Thoracic aorta (tissue), 2 donors: ENCODE data around the gene LIN7C. TPM values are rescaled to one million over a fixed set of nuclear protein-coding genes. Genes with fewer than 3 reads are reported as not detected.
A peak's percentile ranks its signal among the peaks of the same experiment; 100 is the strongest.

Experiments used
- ATAC-seq: fragments of 150-250 bp; one replicate; pipeline ENCODE4 v1.8.0; 2017; ENCODE audit warnings: low read depth; ENCODE audit not compliant: insufficient number of reproducible peaks, low FRiP score
- DNase-seq: peaks from one replicate; pipeline ENCODE4 v3.0.0-alpha.2; 2020; ENCODE audit warnings: low spot score
- H3K27ac ChIP-seq, 2 donors: fragments of 200-600 bp; sonication (generic); 1 replicate in 1 of 2; 2 replicates in 1 of 2; pipeline ENCODE4 v1.5.1; 2016; ENCODE audit warnings: mild to moderate bottlenecking in 2 of 2, moderate library complexity in 2 of 2
- H3K27me3 ChIP-seq: fragments of 200-600 bp; sonication (generic); replicated peaks from 2 replicates; pipeline ENCODE4 v1.6.0; 2016; ENCODE audit warnings: mild to moderate bottlenecking; ENCODE audit not compliant: insufficient read depth
- H3K36me3 ChIP-seq: fragments of 200-600 bp; sonication (generic); one replicate; pipeline ENCODE4 v1.5.1; 2016
- H3K4me1 ChIP-seq, 2 donors: fragments of 200-600 bp; sonication (generic); 1 replicate in 1 of 2; 2 replicates in 1 of 2; pipeline versions ENCODE4 v1.5.1 to v1.6.0; 2016; ENCODE audit warnings: low read depth in 2 of 2, mild to moderate bottlenecking in 1 of 2; ENCODE audit not compliant: control insufficient read depth in 1 of 2
- H3K4me3 ChIP-seq: fragments of 200-600 bp; sonication (generic); 2 replicates; pipeline ENCODE4 v1.5.1; 2016; ENCODE audit warnings: mild to moderate bottlenecking
- H3K9me3 ChIP-seq: fragments of 200-600 bp; sonication (generic); 2 replicates; pipeline ENCODE4 v1.5.1; 2016
- total RNA-seq, 2 donors: library from RNA; depleted of rRNA; stranded (reverse); fragments of >200 nt; gene quantifications; one replicate each; pipeline versions ENCODE4 v1.1.0 to v1.2.3, GENCODE V29; 2016
- TF ChIP-seq, protein P1 (sequence below): fragments of 200-600 bp; sonication (generic); IDR thresholded peaks from one replicate; pipeline ENCODE4 v1.5.1; 2019; ENCODE audit warnings: antibody characterized with exemption

The LIN7C gene
- total RNA-seq, 2 donors from 2014 or later: 26.9 to 51.3 TPM

GRCh38 chr11:27512238-27512637 lies 5.7 kb upstream of the LIN7C start:
- Histone ChIP-seq H3K9me3 (no peaks in the 10 kb centered on the region), H3K27me3 (no peaks in the 10 kb centered on the region), H3K36me3 (no peaks in the 10 kb centered on the region), H3K4me3 (no peak overlapping the region), H3K4me1 (peaks cover 7 to 26% of the 10 kb centered on the region in 2 donors), H3K27ac (no peak overlapping the region)
- DNase-seq (no peak), ATAC-seq (no peak)
- TF ChIP-seq, protein P1, sequence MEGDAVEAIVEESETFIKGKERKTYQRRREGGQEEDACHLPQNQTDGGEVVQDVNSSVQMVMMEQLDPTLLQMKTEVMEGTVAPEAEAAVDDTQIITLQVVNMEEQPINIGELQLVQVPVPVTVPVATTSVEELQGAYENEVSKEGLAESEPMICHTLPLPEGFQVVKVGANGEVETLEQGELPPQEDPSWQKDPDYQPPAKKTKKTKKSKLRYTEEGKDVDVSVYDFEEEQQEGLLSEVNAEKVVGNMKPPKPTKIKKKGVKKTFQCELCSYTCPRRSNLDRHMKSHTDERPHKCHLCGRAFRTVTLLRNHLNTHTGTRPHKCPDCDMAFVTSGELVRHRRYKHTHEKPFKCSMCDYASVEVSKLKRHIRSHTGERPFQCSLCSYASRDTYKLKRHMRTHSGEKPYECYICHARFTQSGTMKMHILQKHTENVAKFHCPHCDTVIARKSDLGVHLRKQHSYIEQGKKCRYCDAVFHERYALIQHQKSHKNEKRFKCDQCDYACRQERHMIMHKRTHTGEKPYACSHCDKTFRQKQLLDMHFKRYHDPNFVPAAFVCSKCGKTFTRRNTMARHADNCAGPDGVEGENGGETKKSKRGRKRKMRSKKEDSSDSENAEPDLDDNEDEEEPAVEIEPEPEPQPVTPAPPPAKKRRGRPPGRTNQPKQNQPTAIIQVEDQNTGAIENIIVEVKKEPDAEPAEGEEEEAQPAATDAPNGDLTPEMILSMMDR: no peak

DNA sequence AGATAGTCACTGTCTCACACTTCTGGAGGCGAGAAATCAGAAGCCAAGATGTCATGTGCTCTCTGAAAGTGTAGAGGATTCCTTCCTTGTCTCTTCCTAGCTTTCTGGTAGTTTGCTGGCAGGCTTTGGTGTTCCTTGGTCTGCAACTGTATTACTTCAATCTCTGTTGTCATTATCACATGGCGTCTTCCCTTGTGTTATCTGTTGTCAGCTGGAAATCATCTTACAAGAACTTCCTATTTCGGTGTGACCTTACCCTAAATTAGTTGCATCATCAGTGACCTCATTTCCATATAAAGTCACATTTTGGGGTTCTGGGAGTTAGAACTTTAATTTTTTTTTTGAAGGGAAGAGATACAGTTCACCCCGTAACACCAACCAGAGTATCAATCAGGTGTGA lies 3.3 kb upstream of the LIN7C start:
- Histone ChIP-seq H3K27ac (no peak overlapping the region), H3K9me3 (no peaks in the 10 kb centered on the region), H3K4me3 (no peak overlapping the region), H3K27me3 (no peaks in the 10 kb centered on the region), H3K4me1 (peaks cover 17 to 35% of the 10 kb centered on the region in 2 donors), H3K36me3 (no peaks in the 10 kb centered on the region)
- ATAC-seq (no peak), DNase-seq (no peak)
- TF ChIP-seq, protein P1: no peak

GRCh38 chr11:27507557-27508322 lies 1.2 kb upstream of the LIN7C start:
- TF ChIP-seq, protein P1: no peak
- H3K27ac ChIP-seq: peak overlapping the region in 1 of 2 donors; percentile 92
- no peak for DNase-seq
- ATAC-seq: no peak
- no peaks in the 10 kb centered on the region for H3K36me3 ChIP-seq
- no peaks in the 10 kb centered on the region for H3K9me3 ChIP-seq
- no peaks in the 10 kb centered on the region for H3K27me3 ChIP-seq
- peaks cover 18 to 30% of the 10 kb centered on the region in 2 donors for H3K4me1 ChIP-seq
- H3K4me3 ChIP-seq: peak overlapping the region; percentile 87

DNA sequence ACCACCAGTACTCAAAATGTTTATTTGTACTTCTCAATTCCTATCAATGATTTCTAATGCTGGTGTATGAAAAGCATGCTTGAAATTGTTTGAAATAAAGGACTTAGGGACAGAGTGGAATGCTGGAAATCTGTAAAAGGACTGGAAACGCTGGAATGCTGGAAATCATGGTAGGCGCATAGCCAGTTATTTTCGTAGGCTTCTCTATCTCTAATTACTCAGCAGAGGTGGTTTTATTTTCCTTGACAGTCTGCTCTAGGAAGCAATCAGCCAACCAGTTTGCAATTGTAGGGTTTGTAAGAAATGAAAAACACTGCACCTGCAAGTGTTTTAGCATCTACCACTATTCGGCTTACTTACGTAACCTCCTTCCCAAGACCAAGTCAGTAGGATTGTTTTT lies 788 bp downstream of the LIN7C start:
- H3K36me3 ChIP-seq: no peaks in the 10 kb centered on the region
- no peak for DNase-seq
- TF ChIP-seq, protein P1: no peak
- peak overlapping the region; percentile 91 to 92 for H3K27ac ChIP-seq
- peak overlapping the region; percentile 87 for H3K4me3 ChIP-seq
- ATAC-seq: no peak
- no peaks in the 10 kb centered on the region for H3K9me3 ChIP-seq
- H3K4me1 ChIP-seq: peaks cover 18 to 30% of the 10 kb centered on the region in 2 donors
- H3K27me3 ChIP-seq: no peaks in the 10 kb centered on the region

GRCh38 chr11:27504205-27504604 lies 2.4 kb downstream of the LIN7C start:
- H3K9me3 ChIP-seq: no peaks in the 10 kb centered on the region
- ATAC-seq (no peak), DNase-seq (no peak)
- TF ChIP-seq, protein P1: no peak
- H3K36me3 ChIP-seq: no peaks in the 10 kb centered on the region
- H3K4me3 ChIP-seq: no peak overlapping the region
- no peak overlapping the region for H3K27ac ChIP-seq
- peaks cover 18 to 30% of the 10 kb centered on the region in 2 donors for H3K4me1 ChIP-seq
- H3K27me3 ChIP-seq: no peaks in the 10 kb centered on the region
